Esophagus squamous epithelium (tissue), 4 donors: ENCODE measurements around the gene C11orf58.

Source experiments
- POLR2A ChIP-seq, 4 donors: fragments of 450-650 bp; IDR thresholded peaks; one replicate each; pipeline ENCODE4 v1.6.1; 2017; ENCODE audit warnings: antibody characterized with exemption in 4 of 4, mild to moderate bottlenecking in 4 of 4, moderate library complexity in 3 of 4
- TF ChIP-seq, protein P1 (sequence below), 6 experiments: fragments of 450-650 bp in 4 of 6; fragments of 200-600 bp in 2 of 6; sonication (generic) in 2 of 6; IDR thresholded peaks; one replicate each; pipeline ENCODE4 v1.5.1; 2016 to 2019; ENCODE audit warnings: antibody characterized with exemption in 6 of 6, mild to moderate bottlenecking in 4 of 6, moderate library complexity in 4 of 6

DNA sequence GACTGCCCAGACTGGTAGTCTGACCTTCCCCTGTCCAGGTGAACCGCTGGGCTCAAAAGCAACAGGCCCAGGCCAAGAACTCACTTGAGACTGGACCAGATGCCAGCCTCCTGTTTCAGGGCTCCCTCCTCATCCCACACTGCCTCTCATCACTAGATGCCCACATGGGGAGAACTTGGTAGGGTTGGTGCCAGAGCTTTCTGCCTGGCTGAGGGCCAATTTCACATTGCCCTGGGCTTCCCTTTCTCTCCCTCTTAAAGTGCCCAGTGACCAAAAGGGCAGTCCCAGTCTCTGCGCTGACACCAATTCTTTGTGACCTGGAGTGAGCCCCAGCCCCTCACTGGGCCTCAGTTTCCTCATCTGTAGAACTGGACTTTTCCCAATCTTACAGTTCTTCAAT, 41.7 kb downstream of the C11orf58 start:
- TF ChIP-seq, protein P1, sequence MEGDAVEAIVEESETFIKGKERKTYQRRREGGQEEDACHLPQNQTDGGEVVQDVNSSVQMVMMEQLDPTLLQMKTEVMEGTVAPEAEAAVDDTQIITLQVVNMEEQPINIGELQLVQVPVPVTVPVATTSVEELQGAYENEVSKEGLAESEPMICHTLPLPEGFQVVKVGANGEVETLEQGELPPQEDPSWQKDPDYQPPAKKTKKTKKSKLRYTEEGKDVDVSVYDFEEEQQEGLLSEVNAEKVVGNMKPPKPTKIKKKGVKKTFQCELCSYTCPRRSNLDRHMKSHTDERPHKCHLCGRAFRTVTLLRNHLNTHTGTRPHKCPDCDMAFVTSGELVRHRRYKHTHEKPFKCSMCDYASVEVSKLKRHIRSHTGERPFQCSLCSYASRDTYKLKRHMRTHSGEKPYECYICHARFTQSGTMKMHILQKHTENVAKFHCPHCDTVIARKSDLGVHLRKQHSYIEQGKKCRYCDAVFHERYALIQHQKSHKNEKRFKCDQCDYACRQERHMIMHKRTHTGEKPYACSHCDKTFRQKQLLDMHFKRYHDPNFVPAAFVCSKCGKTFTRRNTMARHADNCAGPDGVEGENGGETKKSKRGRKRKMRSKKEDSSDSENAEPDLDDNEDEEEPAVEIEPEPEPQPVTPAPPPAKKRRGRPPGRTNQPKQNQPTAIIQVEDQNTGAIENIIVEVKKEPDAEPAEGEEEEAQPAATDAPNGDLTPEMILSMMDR (IDR thresholded peaks at IDR 0.05), result no peak
- no peak for TF ChIP-seq POLR2A (IDR thresholded peaks at IDR 0.05)
